ENCODE results near the gene PTPN14.

Gene PTPN14

GRCh38 chr1:214473862-214474261, 77.5 kb downstream of the PTPN14 start:
- no peak for DNase-seq

- DNase-seq, result no peak
Measured at GRCh38 chr1:214473387-214473786, 78.0 kb downstream of the PTPN14 start.

GRCh38 chr1:214472364-214472763, 79.0 kb downstream of the PTPN14 start:
- no peak for DNase-seq

- DNase-seq, result no peak
Measured at GRCh38 chr1:214471458-214471857, 79.9 kb downstream of the PTPN14 start.

GRCh38 chr1:214470132-214470531, 81.3 kb downstream of the PTPN14 start:
- no peak for DNase-seq

- DNase-seq, result no peak
Measured at GRCh38 chr1:214469290-214469689, 82.1 kb downstream of the PTPN14 start.

GRCh38 chr1:214467078-214467585, 84.3 kb downstream of the PTPN14 start:
- no peak for DNase-seq

- no peak for DNase-seq
Measured at GRCh38 chr1:214466403-214467077, 84.9 kb downstream of the PTPN14 start.

GRCh38 chr1:214464445-214465287, 86.7 kb downstream of the PTPN14 start:
- no peak for DNase-seq

GRCh38 chr1:214463596-214463995, 87.8 kb downstream of the PTPN14 start:
- no peak for DNase-seq

GRCh38 chr1:214462882-214463281, 88.5 kb downstream of the PTPN14 start:
- no peak for DNase-seq

- DNase-seq, result no peak
Measured at GRCh38 chr1:214461305-214461704, 90.1 kb downstream of the PTPN14 start.

- DNase-seq, result no peak
Measured at GRCh38 chr1:214460304-214460916, 91.0 kb downstream of the PTPN14 start.

GRCh38 chr1:214459895-214460294, 91.5 kb downstream of the PTPN14 start:
- no peak for DNase-seq

GRCh38 chr1:214458541-214458940, 92.9 kb downstream of the PTPN14 start:
- no peak for DNase-seq

GRCh38 chr1:214455971-214456867, 95.2 kb downstream of the PTPN14 start:
- no peak for DNase-seq

GRCh38 chr1:214455479-214455878, 95.9 kb downstream of the PTPN14 start:
- DNase-seq, result no peak

GRCh38 chr1:214454569-214455396, 96.6 kb downstream of the PTPN14 start:
- DNase-seq, result no peak

- no peak for DNase-seq
Measured at GRCh38 chr1:214453109-214453722, 98.2 kb downstream of the PTPN14 start.

- no peak for DNase-seq
Measured at GRCh38 chr1:214452152-214452784, 99.1 kb downstream of the PTPN14 start.

GRCh38 chr1:214451596-214451995, 99.8 kb downstream of the PTPN14 start:
- DNase-seq, result no peak

Data from inflammatory macrophage treated with lipopolysaccharide for 1 hour (primary cell).